NK-92 (cell line): ENCODE measurements around the gene CD8B2.
"Not testable (repeated sequence)": the region's sequence is repeated elsewhere in the genome, so short reads cannot be mapped to it uniquely, and the experiment has no call there.

Experiments
- DNase-seq: peaks from one replicate; lab custom pipeline; 2025; ENCODE audit not compliant: unreplicated experiment; lab: John Stamatoyannopoulos, UW

CD8B2 gene

GRCh38 chr2:106486551-106487385, at the start of gene CD8B2:
CD8B2 (plus strand) TSS chr2:106487364; CDS start chr2:106487427, 63 bp downstream.
- DNase-seq: not testable (repeated sequence)

DNA sequence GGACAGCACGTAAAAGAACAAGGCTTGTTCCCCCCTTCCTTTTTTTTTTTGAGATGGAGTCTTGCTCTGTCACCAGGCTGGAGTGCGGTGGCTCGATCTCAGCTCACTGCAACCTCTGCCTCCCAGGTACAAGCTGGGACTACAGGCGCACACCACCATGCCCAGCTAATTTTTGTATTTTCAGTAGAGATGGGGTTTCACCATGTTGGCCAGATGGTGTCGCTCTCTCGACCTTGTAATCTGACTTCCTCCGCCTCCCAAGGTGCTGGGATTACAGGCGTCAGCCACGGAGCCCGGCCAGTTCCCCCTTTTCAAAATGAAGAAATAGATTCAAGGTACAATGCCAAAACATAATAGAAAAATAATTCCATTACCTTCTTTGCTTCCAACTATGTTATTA, 25.3 kb upstream of the CD8B2 start:
- DNase-seq: not testable (repeated sequence)

DNA sequence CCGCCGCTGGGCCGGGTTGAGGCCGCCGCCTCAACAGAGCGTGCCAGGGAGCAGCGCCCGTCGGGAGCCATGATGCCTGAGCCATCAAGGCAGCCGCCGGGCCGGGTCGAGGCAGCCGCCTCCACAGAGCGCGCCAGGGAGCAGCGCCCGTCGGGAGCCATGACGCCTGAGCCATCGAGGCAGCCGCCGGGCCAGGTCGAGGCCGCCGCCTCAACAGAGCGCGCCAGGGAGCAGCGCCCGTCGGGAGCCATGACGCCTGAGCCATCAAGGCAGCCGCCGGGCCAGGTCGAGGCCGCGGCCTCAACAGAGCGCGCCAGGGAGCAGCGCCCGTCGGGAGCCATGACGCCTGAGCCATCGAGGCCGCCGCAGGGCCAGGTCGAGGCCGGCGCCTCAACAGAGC, 19.6 kb upstream of the CD8B2 start:
- DNase-seq: not testable (repeated sequence)

DNA sequence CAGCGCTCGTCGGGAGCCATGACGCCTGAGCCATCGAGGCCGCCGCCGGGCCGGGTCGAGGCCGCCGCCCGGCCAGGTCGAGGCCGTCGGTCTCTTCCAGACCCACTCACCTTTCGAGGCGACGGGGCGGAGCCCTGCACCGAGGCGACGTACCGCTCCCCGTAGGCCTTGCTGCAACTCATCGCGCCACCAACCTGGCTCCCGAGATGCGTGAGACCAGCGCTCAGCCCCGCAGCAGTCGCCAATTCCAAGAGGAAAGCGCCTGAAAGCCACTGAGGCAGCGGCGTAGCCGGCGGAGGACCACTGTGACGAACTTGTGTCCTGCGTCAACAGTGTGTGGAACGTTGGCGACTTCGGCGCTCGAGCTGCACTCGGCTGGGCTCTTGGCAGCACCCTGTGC, 19.1 kb upstream of the CD8B2 start, which contains the start of gene RGPD3:
RGPD3 (minus strand) TSS at position 307 of the 400 bp plus-strand sequence; CDS start at position 182, 125 bp downstream.
- DNase-seq: not testable (repeated sequence)

DNA sequence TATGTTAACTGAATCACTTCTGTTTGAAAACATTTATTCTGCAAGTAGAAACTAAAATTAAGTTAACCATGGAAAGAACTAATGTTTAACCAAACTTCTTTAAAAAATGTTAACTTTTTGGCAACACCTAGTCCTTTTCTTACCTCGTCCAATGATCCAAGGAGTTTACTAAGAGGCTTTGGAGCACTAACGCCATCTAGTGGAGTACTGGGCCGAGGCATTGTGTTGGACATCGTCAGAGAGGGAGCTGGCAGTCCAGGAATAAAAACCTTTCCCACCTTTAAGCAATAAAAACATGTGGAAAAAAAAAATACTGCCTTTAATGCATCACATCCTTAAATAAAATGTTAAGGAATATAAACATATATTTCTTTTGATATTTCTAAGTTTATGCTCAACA, 16.5 kb upstream of the CD8B2 start:
- DNase-seq: not testable (repeated sequence)

DNA sequence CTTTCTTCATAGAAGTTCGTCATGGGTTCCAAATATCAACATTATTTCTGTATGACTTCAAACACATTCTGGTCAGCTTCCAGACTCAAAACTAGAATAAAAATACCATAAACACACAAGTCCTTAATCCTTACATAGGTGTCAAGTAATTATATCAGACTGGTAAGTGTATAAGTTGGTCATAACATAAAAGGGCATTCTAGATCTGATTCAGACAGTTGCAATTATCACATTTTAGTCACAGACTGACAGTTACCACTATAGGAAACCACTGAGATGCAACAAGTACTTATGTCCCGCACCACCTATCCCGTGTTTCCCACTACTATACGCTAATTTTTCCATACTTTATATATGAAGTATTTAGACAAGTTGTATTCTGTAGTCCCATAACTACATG, 9.5 kb upstream of the CD8B2 start:
- DNase-seq: not testable (repeated sequence)

GRCh38 chr2:106479563-106479962, 7.6 kb upstream of the CD8B2 start:
- not testable (repeated sequence) for DNase-seq

- DNase-seq: not testable (repeated sequence)
Observed at GRCh38 chr2:106487386-106488191, 425 bp downstream of the CD8B2 start.

GRCh38 chr2:106489701-106490100, 2.5 kb downstream of the CD8B2 start:
- not testable (repeated sequence) for DNase-seq

GRCh38 chr2:106492399-106492798, 5.2 kb downstream of the CD8B2 start:
- DNase-seq: not testable (repeated sequence)

GRCh38 chr2:106492913-106493312, 5.7 kb downstream of the CD8B2 start:
- not testable (repeated sequence) for DNase-seq

DNA sequence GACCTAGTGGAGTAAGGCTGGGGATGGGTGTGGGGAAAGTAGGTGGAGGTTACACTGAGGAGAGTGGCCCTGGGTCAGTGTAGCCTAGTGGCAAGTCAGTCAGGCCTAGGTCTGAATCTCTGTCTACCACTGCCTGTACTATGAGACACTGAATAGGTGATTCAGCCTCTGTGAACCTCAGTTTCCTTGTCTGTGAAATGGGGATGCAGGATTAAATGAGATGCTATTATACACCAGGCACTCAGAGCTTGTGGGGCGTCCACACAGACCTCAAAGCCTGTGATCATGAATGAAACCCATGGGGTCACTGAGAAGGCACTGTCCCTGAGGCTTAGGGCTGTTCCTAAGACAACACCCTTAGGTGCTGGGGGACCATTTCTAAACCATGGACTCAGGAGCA, 11.4 kb downstream of the CD8B2 start:
- DNase-seq: not testable (repeated sequence)

GRCh38 chr2:106500350-106500749, 13.2 kb downstream of the CD8B2 start:
- not testable (repeated sequence) for DNase-seq

DNA sequence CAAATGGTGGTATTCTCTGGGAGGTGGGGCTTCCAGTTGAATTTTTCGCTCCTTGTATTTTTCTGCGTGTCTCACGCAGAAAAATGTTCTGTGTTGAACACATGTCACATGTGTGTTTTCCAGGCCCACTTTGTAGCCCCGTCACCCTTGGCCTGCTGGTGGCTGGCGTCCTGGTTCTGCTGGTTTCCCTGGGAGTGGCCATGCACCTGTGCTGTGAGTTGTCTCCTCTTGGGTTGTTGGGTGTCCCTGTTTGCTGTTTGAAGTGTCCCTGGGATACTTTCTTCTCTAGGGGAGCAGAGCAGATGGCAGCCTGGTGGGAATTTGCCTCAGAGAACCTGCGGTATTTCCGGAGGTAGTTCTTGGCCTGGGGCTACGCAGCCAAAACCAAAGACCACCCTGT, 15.2 kb downstream of the CD8B2 start:
- DNase-seq: not testable (repeated sequence)

DNA sequence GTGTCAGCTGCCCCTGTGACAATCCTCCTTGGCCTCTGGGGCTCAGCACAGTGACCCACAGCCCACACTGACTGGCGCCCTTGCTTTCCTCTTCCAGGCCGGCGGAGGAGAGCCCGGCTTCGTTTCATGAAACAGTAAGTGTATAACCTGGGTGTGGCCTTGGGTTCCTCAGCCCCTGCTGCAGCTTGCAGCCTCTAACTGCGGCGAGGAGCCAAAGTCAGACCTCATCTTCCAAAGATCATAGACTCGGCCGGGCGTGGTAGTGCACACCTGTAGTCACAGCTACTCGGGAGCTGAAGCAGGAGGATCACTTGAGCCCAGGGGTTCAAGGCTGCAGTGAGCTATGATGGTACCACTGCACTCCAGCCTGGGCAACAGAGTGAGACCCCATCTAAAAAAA, 17.0 kb downstream of the CD8B2 start:
- not testable (repeated sequence) for DNase-seq

DNA sequence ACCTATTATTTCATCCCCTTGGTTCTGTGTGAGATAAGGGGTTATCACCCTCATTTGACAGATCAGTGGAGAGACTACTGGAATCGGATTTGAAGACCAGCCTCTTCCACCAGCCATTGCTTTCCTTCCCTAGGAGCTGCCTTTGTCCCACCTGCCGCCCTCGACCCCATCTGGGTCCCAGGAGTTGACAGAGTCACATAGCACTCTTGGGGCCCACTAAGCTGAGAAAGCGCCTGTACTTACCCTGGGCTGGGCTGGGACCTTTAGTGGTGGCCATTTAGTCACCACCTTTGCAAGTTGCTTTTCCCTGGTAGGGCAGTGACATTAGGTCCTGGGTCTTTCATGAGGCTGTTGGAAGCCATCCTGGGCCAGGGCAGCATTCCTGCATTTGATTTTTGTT, 17.6 kb downstream of the CD8B2 start:
- not testable (repeated sequence) for DNase-seq

GRCh38 chr2:106506002-106506687, 19.0 kb downstream of the CD8B2 start:
- not testable (repeated sequence) for DNase-seq

DNA sequence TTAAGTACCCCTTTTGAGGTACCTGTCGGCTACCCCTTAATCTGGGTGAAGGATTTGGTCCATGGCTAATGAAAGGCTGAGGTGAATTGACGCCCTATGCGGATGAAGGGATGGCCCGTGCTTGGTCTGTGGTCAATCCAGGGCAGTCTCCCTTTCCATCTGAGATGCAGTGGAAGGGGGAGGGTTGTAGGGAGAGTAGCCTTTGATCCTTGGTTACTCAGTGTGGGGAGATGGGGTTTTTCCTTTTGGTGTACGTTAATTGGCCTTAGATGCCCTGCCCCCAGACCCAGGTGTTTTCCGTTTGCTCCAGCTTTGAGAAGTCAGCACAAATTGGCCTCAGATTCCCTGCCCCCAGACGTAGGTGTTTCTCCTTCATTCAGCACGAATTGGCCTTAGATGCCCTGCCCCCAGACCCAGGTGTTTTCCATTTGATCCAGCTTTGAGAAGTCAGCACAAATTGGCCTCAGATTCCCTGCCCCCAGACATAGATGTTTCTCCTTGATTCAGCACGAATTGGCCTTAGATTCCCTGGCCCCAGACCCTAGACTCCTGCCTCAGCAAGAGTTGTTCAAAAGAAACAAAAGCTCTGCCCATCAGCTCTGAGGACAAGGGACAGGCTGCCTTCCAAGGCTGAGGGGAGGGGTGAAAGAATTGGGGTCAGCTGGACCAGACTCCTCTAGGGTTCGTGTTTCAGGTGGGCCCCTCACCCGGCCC, 21.7 kb downstream of the CD8B2 start:
- DNase-seq: not testable (repeated sequence)

- DNase-seq: not testable (repeated sequence)
Observed at GRCh38 chr2:106509374-106509770, 22.2 kb downstream of the CD8B2 start.

DNA sequence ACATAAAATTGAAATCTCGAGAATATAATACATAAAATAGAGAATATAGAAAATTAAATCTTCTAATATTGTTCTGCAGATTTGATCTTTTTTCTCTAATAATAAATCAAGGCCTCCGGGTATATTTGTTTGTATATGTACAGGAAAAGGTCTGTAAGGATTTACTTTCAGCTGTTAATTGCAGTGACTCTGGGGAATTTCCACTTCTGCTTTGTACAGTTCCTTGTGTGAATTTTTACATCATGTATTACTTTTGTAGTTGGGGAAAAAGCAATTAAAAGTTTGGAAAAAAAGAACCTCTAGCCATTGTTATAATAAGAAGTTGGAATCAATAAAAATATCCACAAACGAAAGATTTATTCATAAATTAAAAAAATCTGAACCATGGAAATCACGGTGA, 23.6 kb downstream of the CD8B2 start:
- DNase-seq: not testable (repeated sequence)
